GM21423 (cell line): Measurements from ENCODE around the gene KCNMB4.

Experiments used
- ATAC-seq: cut with Tn5 transposase; IDR thresholded peaks from one replicate; pipeline ENCODE4 v1.9.1; 2021; ENCODE audit warnings: mild to moderate bottlenecking, moderate library complexity; ENCODE audit not compliant: unreplicated experiment

The KCNMB4 gene

GRCh38 chr12:70430400-70430799 is 64.3 kb downstream of the KCNMB4 start:
- no peak for ATAC-seq

- no peak for ATAC-seq
Measured at GRCh38 chr12:70436836-70437235, 70.7 kb downstream of the KCNMB4 start.

GRCh38 chr12:70443062-70443673 is 77.1 kb downstream of the KCNMB4 start:
- ATAC-seq: no peak

- ATAC-seq: no peak
Measured at GRCh38 chr12:70444903-70445302, 78.8 kb downstream of the KCNMB4 start.

GRCh38 chr12:70448371-70448770 is 82.3 kb downstream of the KCNMB4 start:
- ATAC-seq: no peak

GRCh38 chr12:70449074-70449752 is 83.1 kb downstream of the KCNMB4 start:
- ATAC-seq: no peak

- ATAC-seq: no peak
Measured at GRCh38 chr12:70449753-70450341, 83.8 kb downstream of the KCNMB4 start.

- no peak for ATAC-seq
Measured at GRCh38 chr12:70451528-70451927, 85.4 kb downstream of the KCNMB4 start.

GRCh38 chr12:70456953-70457352 is 90.9 kb downstream of the KCNMB4 start:
- ATAC-seq: no peak

- ATAC-seq: peak; percentile 89
Measured at GRCh38 chr12:70459786-70460185, 93.7 kb downstream of the KCNMB4 start.

GRCh38 chr12:70463997-70464396 is 97.9 kb downstream of the KCNMB4 start:
- ATAC-seq: no peak

GRCh38 chr12:70466753-70467152 is 100.7 kb downstream of the KCNMB4 start:
- no peak for ATAC-seq

- no peak for ATAC-seq
Measured at GRCh38 chr12:70467476-70467875, 101.4 kb downstream of the KCNMB4 start.

GRCh38 chr12:70467918-70468733 is 102.0 kb downstream of the KCNMB4 start:
- ATAC-seq: no peak

GRCh38 chr12:70468741-70469140 is 102.7 kb downstream of the KCNMB4 start:
- no peak for ATAC-seq

- ATAC-seq: no peak
Measured at GRCh38 chr12:70469221-70469820, 103.2 kb downstream of the KCNMB4 start.

GRCh38 chr12:70482764-70483163 is 116.7 kb downstream of the KCNMB4 start:
- ATAC-seq: no peak
